SK-N-MC (cell line): ENCODE data around the gene E2F3.

Experiments
- EZH2 ChIP-seq: fragments of 200-600 bp; sonication (generic); IDR thresholded peaks from one replicate; pipeline ENCODE4 v1.6.1; 2017; ENCODE audit warnings: antibody characterized with exemption
- POLR2AphosphoS5 ChIP-seq: IDR thresholded peaks from 2 replicates; pipeline ENCODE4 v1.6.1; 2012; ENCODE audit warnings: mild to moderate bottlenecking, low read depth, low read length, borderline replicate concordance

DNA sequence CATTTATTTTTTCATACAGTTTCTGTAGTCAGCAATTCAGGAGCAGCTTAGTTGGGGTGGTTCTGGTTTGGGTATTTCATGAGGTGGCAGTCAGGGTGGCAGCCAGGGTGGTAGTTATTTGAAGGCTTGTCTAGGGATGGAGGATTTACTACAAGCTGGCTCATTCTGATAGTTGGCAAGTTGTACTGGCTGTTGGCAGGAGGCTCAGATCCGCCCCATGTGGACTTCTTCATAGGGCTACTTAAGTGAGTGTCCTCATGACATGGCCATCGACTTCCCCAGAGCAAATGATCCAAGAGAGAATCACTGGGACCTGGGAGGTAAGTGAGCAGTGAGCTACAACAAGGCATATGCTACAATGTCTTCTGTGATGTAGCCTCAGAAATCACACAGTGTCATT lies 110.2 kb downstream of the E2F3 start:
- no peak for TF ChIP-seq POLR2AphosphoS5
- TF ChIP-seq EZH2 = no peak
